Measurements from ENCODE around the gene PCDHB9.
"Not testable (repeated sequence)": the region's sequence is repeated elsewhere in the genome, so short reads cannot be mapped to it uniquely, and the experiment has no call there.

PCDHB9 gene

GRCh38 chr5:141188682-141189081, 1.7 kb downstream of the PCDHB9 start:
- not testable (repeated sequence) for DNase-seq, ATAC-seq

- ATAC-seq, DNase-seq: not testable (repeated sequence)
These were observed 2.2 kb downstream of the PCDHB9 start for GRCh38 chr5:141189131-141189530.

GRCh38 chr5:141192110-141192725, 5.3 kb downstream of the PCDHB9 start, which contains the start of gene PCDHB10:
TSS of gene PCDHB10 (plus strand) at chr5:141192353. CDS start at chr5:141192553, 200 bp downstream.
- ATAC-seq (no peak), DNase-seq (peak; percentile 32)

GRCh38 chr5:141194332-141194731, 7.4 kb downstream of the PCDHB9 start:
- not testable (repeated sequence) for ATAC-seq, DNase-seq

- ATAC-seq = no peak
These were observed 9.4 kb downstream of the PCDHB9 start for GRCh38 chr5:141196363-141196762.

GRCh38 chr5:141199359-141200235, 12.6 kb downstream of the PCDHB9 start, which contains the start of gene PCDHB11:
TSS of gene PCDHB11 (plus strand) at chr5:141199627. CDS start at chr5:141199775, 148 bp downstream.
- ATAC-seq = no peak
- DNase-seq = no peak

More at GRCh38 chr5:141196363-141196762, 9.4 kb downstream of the PCDHB9 start:
- no peak for DNase-seq

- ATAC-seq, DNase-seq: not testable (repeated sequence)
These were observed 14.2 kb downstream of the PCDHB9 start for GRCh38 chr5:141201126-141201525.

- ATAC-seq, DNase-seq: not testable (repeated sequence)
These were observed 14.7 kb downstream of the PCDHB9 start for GRCh38 chr5:141201646-141202045.

GRCh38 chr5:141208478-141208877, 21.5 kb downstream of the PCDHB9 start, which contains the start of gene PCDHB12:
TSS of gene PCDHB12 (plus strand) at chr5:141208719. CDS start at chr5:141208908, 189 bp downstream.
- ATAC-seq (no peak), DNase-seq (no peak)

- not testable (repeated sequence) for ATAC-seq, DNase-seq
These were observed 23.3 kb downstream of the PCDHB9 start for GRCh38 chr5:141210281-141210680.

GRCh38 chr5:141210849-141211248, 23.9 kb downstream of the PCDHB9 start:
- not testable (repeated sequence) for DNase-seq, ATAC-seq

GRCh38 chr5:141213656-141214339, 26.8 kb downstream of the PCDHB9 start, which contains the start of gene PCDHB13:
TSS of gene PCDHB13 (plus strand) at chr5:141213919. CDS start at chr5:141214124, 205 bp downstream.
- DNase-seq = peak; percentile 14
- ATAC-seq = not testable (repeated sequence)

- ATAC-seq, DNase-seq: not testable (repeated sequence)
These were observed 27.6 kb downstream of the PCDHB9 start for GRCh38 chr5:141214583-141214982.

GRCh38 chr5:141215504-141215903, 28.5 kb downstream of the PCDHB9 start:
- ATAC-seq, DNase-seq: not testable (repeated sequence)

- DNase-seq, ATAC-seq: not testable (repeated sequence)
These were observed 29.1 kb downstream of the PCDHB9 start for GRCh38 chr5:141216035-141216434.

- DNase-seq (no peak), ATAC-seq (no peak)
These were observed 36.3 kb downstream of the PCDHB9 start, which contains the start of gene PCDHB14 for GRCh38 chr5:141223112-141223783. TSS of gene PCDHB14 (plus strand) at chr5:141223343. CDS start at chr5:141223506, 163 bp downstream.

- not testable (repeated sequence) for DNase-seq, ATAC-seq
These were observed 37.9 kb downstream of the PCDHB9 start for GRCh38 chr5:141224844-141225243.

- ATAC-seq, DNase-seq: not testable (repeated sequence)
These were observed 38.5 kb downstream of the PCDHB9 start for GRCh38 chr5:141225421-141225820.

GRCh38 chr5:141234109-141234667, 47.2 kb downstream of the PCDHB9 start:
- ATAC-seq = no peak
- DNase-seq = no peak

- ATAC-seq, DNase-seq: not testable (repeated sequence)
These were observed 49.0 kb downstream of the PCDHB9 start for GRCh38 chr5:141235922-141236321.
